ENCODE data around the gene NRXN3. TPM values are rescaled to one million over a fixed set of nuclear protein-coding genes. Genes with fewer than 3 reads are reported as not detected.
"Not testable (repeated sequence)": the region's sequence is repeated elsewhere in the genome, so short reads cannot be mapped to it uniquely, and the experiment has no call there.

NRXN3 gene
- total RNA-seq, 1 donor, result 0.27 TPM

DNA sequence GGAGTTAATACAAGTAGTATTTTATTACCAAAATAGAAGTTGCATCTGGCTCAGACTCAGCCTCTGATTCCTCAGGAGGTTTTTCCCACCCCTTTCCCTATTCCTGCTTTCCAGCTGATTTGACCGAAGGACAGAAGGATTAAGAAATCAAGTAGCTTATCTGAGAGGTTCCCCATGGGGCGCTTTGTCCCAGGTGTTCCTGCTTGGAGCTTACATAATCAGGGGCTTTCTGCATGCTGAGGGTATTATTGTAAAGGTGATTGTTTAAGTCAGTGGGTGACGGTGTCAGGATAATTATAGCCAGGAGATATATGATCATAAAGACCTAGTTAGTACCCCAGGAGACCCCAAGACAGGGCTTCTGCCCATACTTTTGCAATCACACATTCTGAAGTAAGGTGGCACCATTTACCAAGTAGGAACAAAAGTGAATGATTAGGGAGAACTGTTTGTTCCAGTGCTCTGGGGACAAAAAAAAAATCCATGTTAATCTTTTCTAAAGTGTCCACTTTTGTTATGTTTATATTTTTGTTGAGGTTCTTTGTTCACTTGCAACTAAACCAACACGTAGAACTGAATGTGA is 921.3 kb downstream of the NRXN3 start:
- DNase-seq (ENCODE audit: low read depth in 2 of 3, low spot score in 2 of 3), result no peak

DNA sequence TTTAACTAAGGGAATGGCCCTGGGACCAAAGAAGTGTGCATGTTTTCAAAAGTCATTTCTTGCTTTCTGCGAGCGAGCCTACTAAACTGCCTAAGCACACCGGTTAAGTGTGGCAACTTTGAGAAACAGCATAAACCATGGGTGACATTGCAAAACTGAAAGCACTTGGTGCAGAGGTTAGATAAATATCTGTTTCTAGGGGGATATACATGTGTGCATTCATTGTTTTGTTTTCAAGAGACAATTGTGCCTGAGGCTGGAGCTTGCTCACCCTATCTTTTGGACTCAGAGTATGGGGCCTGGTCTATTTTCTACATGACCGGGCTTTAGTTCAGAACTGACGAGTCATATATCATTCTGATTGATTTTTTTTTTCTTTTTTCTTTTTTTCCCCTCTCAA is 923.4 kb downstream of the NRXN3 start:
- peak in 1 of 3 donors; percentile 7 for DNase-seq (ENCODE audit: low read depth in 2 of 3, low spot score in 2 of 3)

DNA sequence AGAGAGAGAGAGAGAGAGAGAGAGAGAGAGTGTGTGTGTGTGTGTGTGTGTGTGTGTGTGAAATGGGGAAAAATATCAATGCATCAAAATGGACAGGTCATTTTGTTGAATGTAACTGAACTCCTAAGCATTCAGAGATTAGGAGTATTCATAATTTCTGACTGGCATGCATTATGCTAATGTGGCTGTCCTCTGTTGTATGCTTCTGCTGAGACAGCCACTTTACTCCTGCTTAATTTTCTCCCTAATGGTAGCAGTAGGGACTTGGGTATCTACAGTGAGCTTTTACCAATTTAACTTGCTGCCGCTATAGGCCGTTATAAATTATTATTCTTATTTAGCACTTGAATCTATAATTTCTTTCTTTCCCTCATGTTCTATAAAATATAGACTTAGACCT is 924.8 kb downstream of the NRXN3 start:
- no peak for DNase-seq (ENCODE audit: low read depth in 2 of 3, low spot score in 2 of 3)

DNA sequence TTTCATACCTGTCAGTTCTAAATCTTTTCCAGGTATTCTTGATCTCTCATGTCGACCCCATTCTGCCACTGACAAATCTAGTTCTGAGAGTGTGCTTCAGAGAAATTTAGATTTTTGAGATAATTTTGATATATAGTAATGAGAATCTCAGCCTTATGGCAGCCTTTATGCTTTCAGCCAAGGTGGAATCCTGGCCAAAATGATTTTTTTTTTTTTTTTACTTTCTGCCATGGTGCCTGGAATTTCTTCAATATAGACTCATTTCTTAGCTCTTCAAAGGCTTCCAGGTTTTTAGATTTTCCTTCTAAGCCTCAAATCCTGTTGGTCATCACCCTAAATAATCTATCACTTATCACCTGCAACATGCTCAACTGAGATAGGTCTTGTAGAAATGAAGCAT is 926.6 kb downstream of the NRXN3 start:
- no peak for DNase-seq (ENCODE audit: low read depth in 2 of 3, low spot score in 2 of 3)

DNA sequence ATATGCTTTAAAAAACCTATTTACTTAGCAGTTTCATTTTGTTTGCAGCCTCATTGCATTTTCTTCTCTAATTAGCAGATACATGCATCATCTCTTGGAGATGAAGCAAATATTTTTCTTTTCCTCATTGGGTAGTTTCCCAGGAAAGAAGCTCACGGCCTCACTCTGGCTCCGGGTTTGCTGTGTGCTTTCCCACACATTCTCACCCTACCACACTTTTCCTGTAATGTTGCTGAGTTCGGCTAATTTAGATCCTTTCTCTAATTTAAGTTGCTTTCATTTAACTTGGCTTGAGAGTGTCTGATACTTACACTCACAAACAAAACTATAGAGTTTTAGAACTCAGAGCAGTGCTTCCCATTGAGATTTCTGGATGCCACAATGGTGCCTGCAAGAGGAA is 928.2 kb downstream of the NRXN3 start:
- DNase-seq (ENCODE audit: low read depth in 2 of 3, low spot score in 2 of 3), result no peak

DNA sequence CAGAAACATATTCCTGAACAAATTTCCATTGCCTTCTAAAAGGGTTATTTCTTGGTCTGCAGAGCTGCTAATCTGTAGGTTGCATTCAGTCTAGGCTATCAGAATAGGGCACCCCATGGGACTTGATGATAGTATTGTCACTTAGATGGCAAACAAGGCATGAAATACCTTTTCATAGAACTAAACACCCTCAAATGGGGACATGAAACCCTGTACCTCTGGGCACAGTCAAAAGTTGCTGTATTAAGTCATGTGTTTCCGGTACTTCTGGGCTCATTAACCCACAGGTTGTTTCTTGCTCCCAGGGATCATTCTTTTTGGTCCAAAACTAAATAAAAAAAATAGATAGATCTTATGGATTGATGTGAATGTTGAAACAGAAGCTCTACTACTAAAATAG is 930.4 kb downstream of the NRXN3 start:
- no peak for DNase-seq (ENCODE audit: low read depth in 2 of 3, low spot score in 2 of 3)

DNA sequence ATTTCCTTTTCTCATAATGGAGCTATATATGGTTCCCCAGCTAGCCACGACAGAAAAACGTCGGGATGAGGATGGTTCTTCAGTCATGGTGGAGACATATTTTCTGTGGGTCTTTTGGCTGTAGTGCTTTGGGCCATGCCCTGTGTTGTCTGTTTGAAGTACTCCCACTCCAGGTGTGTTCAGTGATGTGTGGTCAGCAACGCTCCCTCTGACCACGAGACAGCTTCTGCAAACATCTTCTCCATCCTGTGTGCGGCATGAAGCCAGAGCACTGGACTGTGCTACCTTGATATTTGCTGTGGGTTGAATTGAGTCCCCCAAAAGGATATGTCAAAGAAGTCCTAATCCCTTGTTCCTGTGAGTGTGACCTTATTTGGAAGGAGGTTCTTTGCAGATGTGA is 931.2 kb downstream of the NRXN3 start:
- DNase-seq (ENCODE audit: low read depth in 2 of 3, low spot score in 2 of 3), result no peak

DNA sequence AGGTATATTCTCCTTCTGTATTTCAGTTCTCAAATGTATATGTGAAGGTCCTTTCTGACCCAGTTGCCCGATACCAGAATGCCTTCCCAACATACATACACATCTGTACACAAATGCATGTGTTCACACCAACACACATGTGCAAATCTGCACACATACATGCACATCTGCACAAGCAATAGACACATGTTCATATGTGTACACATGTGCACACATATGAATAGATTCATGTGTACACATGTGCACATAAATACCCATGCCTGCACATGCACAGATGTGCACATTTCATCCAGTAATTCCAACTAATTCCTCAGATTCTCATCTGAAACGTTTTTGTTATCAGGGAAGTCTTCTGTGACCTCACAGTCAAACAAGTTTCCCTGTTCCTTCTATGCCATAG is 933.6 kb downstream of the NRXN3 start:
- DNase-seq (ENCODE audit: low read depth in 2 of 3, low spot score in 2 of 3), result no peak

DNA sequence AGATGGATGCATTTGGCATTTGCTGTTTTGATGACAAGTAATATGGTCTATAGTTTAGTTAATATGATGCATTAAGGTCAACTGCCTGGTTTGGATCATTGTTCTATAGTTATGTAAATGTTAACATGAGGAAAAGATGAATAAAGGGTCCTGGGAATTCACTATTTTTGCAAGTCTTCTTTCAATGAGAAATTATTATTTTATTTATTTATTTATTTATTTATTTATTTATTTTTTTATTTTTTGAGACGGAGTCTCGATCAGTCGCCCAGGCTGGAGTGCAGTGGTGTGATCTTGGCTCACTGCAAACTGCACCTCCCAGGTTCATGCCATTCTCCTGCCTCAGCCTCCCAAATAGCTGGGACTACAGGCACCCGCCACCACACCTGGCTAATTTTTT is 940.4 kb downstream of the NRXN3 start:
- DNase-seq (ENCODE audit: low read depth in 2 of 3, low spot score in 2 of 3), result not testable (repeated sequence)

DNA sequence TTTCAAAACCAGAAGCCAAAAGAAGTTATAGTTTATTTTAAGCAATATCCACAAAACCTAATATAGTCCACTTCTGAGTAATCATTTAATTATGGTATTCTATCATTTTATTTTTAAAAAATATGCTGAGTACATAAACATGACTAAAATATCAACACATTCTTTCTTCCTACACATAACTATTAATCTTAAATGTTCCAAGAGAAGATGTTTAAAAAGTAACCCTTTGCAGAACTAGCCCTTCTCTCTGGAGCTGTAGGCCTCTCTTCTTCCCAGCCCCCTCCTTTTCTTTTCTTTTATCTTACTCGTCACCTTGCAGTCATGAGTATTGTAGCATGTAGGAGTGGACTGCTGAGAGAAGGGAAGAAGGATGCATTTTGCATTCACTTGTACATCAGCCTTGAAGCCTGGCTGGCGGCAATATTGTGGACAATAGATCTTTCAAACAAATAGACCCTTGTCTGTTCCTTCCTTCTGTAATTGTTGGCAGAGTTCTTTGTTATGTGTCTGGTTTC is 941.9 kb downstream of the NRXN3 start:
- DNase-seq (ENCODE audit: low read depth in 2 of 3, low spot score in 2 of 3), result no peak

DNA sequence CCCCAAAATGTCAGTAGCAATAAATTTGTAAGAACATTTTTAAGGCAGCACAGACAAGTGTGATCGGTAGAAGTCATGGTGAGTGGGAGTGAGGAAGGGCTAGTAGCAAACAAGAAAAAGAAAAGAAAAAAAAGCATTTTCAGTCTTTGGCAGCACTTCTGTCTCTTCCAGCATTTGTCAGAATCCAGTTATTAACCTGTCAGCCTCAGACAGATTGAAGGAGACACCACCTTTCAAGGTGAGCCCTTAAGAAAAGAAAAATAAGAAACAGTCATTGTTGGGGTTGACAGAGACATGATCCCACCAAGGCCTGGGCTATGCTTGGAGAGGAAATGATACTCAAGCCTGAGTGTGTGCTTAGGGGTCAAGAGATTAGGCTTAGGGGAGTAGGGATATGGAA is 947.4 kb downstream of the NRXN3 start:
- no peak for DNase-seq (ENCODE audit: low read depth in 2 of 3, low spot score in 2 of 3)

DNA sequence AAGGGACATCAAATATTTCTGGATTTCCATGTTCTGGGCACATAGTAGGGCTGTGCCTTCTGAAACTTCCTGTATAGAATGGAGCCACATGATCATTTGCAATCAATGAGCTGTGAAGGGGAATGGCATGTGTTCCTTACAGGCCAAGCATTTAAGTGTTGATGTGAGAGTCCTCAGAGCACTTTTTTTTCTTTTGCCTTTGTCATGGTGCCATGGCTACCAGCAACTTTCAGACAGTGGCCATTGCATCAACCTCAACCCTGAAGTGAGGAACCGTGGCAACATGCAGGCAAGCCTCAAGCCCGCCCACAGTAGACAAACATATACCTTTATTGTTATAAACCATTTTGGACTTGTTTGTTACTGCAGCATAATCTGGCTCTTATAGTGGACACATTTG is 948.1 kb downstream of the NRXN3 start:
- DNase-seq (ENCODE audit: low read depth in 2 of 3, low spot score in 2 of 3), result no peak

DNA sequence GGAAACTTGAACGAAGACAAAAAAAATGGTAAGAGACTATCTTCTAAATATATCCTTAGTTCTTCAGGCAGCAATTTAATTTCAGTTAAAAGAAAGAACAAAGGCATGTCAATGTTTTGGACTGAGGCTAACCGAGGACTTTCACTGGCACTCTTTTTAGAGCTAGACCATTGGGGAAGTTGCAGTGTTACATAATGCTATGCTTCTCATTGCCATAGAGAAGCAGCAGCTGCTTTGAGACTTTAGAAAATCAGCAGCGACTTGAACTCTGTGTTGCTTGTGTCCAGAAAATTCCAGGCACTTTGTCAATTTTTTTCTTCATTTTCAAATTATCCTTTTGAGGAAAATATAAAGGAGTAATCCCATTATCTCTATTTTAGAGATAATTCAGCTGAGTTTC is 964.2 kb downstream of the NRXN3 start:
- no peak for DNase-seq (ENCODE audit: low read depth in 2 of 3, low spot score in 2 of 3)

DNA sequence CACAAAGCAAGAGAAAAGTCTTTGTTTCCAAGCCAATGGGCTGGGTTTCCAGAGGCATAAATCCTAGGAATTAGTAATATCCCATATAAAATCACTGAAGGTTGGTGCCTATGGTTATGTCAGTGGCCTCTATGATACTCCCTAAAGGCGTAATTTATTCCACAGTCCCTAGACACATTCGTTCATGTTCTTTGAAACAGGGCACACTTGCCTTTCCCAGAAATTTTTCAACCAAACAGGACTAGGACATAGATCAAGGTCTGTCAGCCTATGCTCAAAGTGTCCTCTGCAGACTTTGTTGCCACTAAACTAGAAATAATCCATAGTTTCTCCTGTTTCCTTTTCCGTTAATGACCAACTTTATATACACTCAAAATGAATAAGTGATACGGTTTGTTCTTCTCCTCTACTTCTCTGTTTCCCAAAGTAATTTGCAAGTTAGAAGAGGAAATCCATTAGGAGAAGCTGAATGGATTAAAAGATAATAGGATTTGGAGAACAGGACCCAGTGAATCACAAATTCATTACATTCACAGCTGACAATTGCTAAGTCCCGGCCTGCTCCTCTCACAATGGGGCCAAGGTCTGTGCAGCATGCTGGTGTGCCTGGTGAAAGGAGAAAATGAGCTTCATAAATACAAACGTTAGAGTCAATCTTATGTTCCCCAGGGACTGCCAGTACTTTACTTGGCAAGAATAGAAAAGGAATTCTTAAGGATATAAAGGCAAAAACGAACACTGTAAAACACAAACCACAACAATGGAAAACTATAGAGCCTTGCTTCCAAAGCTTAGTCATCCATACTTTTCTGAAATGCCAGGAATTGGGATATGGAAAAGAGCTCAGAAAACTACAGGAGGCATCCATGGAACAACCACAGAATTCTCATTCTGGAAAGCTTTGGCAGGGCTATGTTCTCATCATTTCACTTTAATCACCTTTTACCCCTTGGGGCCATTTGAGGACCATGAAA is 966.2 kb downstream of the NRXN3 start:
- DNase-seq (ENCODE audit: low read depth in 2 of 3, low spot score in 2 of 3), result no peak

DNA sequence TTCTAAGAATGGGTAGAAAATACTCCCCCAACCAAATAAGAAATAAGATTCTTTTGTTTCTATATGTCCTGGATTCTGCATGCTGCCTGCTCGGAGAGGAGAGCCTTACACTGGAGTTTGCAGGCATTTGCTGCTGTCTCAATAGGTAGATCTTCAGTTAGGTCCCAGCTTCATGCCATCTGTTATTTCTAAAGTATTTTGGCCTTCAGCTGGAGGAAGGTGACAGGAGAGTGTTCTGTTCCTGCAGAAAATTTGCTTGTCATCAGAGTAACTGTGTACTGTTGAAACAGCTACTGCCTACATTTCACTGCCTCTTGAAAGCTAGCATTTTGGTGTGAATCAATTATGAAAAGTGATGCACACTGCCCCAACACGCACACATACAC is 966.9 kb downstream of the NRXN3 start:
- DNase-seq (ENCODE audit: low read depth in 2 of 3, low spot score in 2 of 3), result no peak

DNA sequence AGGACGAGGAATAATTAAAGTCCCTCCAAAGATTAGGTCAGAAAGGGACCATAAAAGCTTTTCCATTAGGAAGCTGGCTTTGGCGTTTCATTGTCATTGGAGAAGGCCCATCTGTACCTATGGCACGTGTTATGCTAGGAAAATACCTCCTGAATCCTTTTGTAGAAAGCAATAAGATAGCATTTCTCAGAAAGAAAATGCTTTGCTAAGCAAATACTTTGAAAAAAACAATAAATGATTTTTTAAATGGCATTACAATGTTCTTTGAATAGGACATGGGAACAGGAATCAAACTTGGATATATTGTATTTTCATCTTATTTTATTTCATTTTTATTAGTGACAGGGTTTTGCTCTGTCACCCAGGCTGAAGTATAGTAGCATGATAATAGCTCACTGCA is 967.7 kb downstream of the NRXN3 start:
- DNase-seq (ENCODE audit: low read depth in 2 of 3, low spot score in 2 of 3), result no peak

DNA sequence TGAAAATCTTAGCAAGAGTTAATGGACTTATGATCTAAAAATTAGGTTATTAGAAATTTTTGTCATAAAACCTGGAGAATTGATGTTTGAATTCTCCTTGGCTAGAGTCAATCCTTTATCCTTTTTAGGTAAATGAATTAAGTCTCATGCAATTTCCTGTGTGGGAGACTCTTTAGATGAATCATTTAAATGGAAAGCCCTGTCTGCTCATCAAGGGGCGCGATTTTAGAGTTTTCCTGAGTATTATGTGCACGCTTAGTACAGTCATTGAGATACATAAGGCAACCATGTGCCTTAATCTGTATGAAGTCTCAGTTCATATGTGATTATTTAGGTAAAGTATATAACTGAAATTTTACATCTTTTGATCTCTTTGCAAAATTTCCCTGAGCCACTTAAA is 974.7 kb downstream of the NRXN3 start:
- no peak for DNase-seq (ENCODE audit: low read depth in 2 of 3, low spot score in 2 of 3)

DNA sequence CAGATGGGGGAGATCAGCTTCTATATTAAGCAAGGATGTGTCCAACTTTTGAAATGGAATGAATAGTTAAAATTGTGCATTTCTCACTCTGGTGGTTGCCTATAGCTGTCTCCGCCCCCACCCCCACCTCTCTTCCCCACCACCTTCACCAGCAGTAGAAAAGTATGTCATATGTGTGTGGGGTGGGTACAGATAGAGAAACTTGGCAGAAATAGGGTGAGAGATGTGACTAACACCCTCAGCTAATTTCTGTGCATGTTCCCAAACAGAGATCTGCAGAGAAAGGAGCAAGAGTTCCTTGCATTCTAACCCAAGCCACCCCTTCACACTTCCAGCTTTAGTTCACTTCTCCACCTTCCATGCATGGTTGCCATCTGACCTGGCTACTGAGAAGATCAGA is 980.1 kb downstream of the NRXN3 start:
- no peak for DNase-seq (ENCODE audit: low read depth in 2 of 3, low spot score in 2 of 3)

DNA sequence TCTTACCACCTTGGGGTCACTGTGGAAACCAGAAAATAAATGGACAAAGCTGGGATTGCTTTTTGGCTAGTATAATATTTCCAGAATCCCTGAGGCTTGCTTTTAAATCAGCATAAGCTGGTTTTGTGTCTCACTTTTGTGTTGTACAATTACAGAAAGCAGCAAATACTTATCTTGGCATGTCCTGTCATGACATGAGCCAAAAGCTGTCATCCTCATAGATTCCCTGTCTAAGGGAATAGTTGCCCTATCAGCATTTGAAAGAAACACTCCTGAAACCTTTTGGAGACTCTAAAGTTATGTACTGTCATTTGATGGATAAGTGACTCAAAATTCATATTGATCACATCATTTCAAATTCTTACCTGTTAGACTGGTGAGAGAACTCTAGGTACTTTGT is 987.2 kb downstream of the NRXN3 start:
- DNase-seq (ENCODE audit: low read depth in 2 of 3, low spot score in 2 of 3), result no peak

DNA sequence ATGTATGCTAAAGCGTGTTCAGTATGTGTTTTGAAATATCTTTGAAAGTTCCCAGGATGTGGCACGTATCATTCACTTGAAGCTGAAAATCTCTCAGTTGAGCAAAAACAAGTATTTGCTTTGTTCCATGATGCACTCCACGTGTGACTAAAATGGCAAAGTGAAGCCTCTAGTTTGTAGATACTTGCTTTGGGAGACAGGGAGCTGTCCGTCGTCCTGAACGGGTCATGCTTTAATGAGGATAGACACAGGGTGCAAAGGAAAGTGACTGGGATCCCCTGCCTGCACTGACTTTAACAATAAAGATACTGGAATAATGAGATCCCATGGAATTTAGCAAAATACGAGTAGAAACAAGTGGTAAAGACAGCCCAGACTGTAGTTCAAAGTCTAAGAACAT is 991.4 kb downstream of the NRXN3 start:
- peak in 1 of 3 donors; percentile 34 for DNase-seq (ENCODE audit: low read depth in 2 of 3, low spot score in 2 of 3)

DNA sequence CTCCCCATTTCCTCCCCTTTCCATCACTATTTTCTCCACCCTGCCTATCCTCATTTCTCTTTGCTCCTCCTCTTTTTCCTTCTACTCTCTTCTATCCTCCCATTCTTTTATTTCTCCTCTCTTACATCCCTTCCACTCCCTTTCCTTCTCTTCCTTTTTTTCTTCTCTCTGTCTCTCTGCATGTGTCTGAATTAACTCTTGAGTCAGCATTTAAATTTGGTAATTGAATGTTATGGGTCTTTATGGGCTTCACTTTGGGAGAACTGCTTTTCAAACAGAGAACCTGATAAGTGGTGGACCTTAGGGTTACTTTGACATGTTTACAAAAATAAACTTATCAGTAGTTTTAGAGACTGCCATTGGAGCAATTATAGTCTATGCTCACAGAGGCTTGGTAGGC is 992.7 kb downstream of the NRXN3 start:
- no peak for DNase-seq (ENCODE audit: low read depth in 2 of 3, low spot score in 2 of 3)

DNA sequence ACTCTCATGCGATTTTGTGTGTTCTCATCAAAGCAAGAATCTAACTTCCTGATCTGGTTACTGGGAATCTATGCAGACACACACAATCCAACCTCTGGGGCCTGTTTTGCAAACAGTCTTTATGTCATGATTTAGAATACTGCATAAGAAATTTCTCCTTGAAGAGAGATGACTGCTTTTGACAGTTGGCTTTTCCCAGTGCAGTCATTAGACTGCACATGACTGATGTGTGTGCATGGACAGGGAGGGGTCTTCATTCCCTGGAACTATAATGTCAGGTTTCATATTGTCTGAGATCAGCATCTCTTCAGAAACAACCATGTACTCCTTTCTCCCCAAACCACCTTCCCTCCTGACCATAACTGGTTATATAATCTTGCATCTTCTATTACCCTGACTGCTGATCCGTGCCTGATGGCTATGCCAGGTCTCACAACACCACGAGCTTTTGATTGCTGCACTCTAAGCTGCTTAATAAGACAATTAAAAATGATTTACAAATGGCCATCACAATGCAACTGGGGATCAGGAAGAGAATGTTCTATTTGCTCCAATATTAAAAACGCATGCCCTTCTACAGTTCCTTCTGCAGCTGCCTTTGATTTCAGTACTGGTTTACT is 995.4 kb downstream of the NRXN3 start:
- no peak for DNase-seq (ENCODE audit: low read depth in 2 of 3, low spot score in 2 of 3)
